HG03575 (cell line): ENCODE data around the gene NMRK1.

Experiments used
- ATAC-seq: cut with Tn5 transposase; IDR thresholded peaks from one replicate; pipeline ENCODE4 v1.9.1; 2021; ENCODE audit not compliant: unreplicated experiment, insufficient number of reproducible peaks, low FRiP score; ENCODE audit errors: extremely low read depth

NMRK1 gene

GRCh38 chr9:75019022-75019421 lies 68.9 kb downstream of the NMRK1 start:
- no peak for ATAC-seq

- ATAC-seq: no peak
Measured at GRCh38 chr9:75017378-75017777, 70.6 kb downstream of the NMRK1 start.

- ATAC-seq: no peak
Measured at GRCh38 chr9:75013735-75014134, 74.2 kb downstream of the NMRK1 start.
